Tibial artery (tissue), 4 donors: ENCODE measurements around the gene IPCEF1.

Source experiments
- DNase-seq, 2 donors: peaks; one replicate each; pipeline ENCODE4 v3.0.0-alpha.2; 2019
- H3K27ac ChIP-seq, 2 donors: fragments of 200-600 bp; sonication (generic) in 1 of 2; 1 replicate in 1 of 2; 2 replicates in 1 of 2; pipeline ENCODE4 v1.5.1; 2018 to 2019; ENCODE audit warnings: mild to moderate bottlenecking in 1 of 2
- H3K27me3 ChIP-seq, 2 donors: fragments of 200-600 bp; sonication (generic) in 1 of 2; one replicate each; pipeline versions ENCODE4 v1.5.1 to v1.6.0; 2016 to 2019
- H3K36me3 ChIP-seq, 3 donors: fragments of 200-600 bp; sonication (generic) in 2 of 3; one replicate each; pipeline ENCODE4 v1.5.1; 2016 to 2019; ENCODE audit warnings: mild to moderate bottlenecking in 2 of 3
- H3K4me1 ChIP-seq, 4 donors: fragments of 200-600 bp; sonication (generic) in 2 of 4; 1 replicate in 3 of 4; 2 replicates in 1 of 4; pipeline ENCODE4 v1.5.1; 2016 to 2019
- H3K4me3 ChIP-seq, 2 donors: fragments of 200-600 bp; sonication (generic) in 1 of 2; 1 replicate in 1 of 2; 2 replicates in 1 of 2; pipeline ENCODE4 v1.5.1; 2018 to 2019; ENCODE audit warnings: mild to moderate bottlenecking in 2 of 2
- H3K9me3 ChIP-seq, 3 donors: fragments of 200-600 bp; sonication (generic) in 1 of 3; one replicate each; pipeline ENCODE4 v1.5.1; 2016 to 2019
- CTCF ChIP-seq, 2 experiments: fragments of 200-600 bp in 1 of 2; fragments of 450-650 bp in 1 of 2; IDR thresholded peaks; one replicate each; pipeline ENCODE4 v1.5.1; 2017 to 2019; ENCODE audit warnings: antibody characterized with exemption in 2 of 2, mild to moderate bottlenecking in 1 of 2, moderate library complexity in 1 of 2
- intact Hi-C: fragments of 100-400 bp; cut with DNase I; formaldehyde crosslinking; loops from one replicate; pipeline ENCODE4 v1.15.0; 2023; ENCODE audit warnings: low total_unique reads

The IPCEF1 gene

DNA sequence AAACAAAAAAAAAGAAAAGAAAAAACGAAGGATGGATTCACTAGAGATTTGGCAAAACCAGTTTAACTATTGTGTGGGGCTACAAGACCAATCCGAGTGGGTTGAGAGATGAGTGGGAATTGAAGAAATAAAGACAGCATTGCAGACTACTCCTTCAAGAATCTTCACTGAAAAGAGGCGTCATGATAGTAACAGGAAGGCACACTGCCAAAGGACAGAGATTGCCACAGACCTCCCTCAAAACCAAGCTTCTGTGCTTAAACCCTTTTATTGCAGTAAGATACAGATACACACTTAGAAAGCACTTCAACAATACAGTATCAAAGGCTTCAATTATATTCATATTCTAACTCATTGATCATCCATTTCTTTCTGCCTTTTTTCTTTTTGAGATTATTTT, 103.9 kb downstream of the IPCEF1 start:
- Histone ChIP-seq H3K4me3 (no peak overlapping the region), H3K27ac (no peak overlapping the region), H3K9me3 (no peaks in the 10 kb centered on the region), H3K4me1 (no peaks in the 10 kb centered on the region), H3K27me3 (no peaks in the 10 kb centered on the region), H3K36me3 (no peaks in the 10 kb centered on the region)
- TF ChIP-seq CTCF (IDR thresholded peaks at IDR 0.05), result no peak
- no peak for DNase-seq
- intact Hi-C loops, result no loop called here

- Histone ChIP-seq H3K27me3 (no peaks in the 10 kb centered on the region), H3K36me3 (no peaks in the 10 kb centered on the region), H3K4me3 (no peak overlapping the region), H3K9me3 (no peaks in the 10 kb centered on the region), H3K27ac (no peak overlapping the region), H3K4me1 (no peaks in the 10 kb centered on the region)
- intact Hi-C loops, result no loop called here
- DNase-seq, result no peak
- TF ChIP-seq CTCF (IDR thresholded peaks at IDR 0.05), result no peak
Observed at GRCh38 chr6:154251116-154251515, 105.5 kb downstream of the IPCEF1 start.

GRCh38 chr6:154249499-154250298, 106.9 kb downstream of the IPCEF1 start:
- H3K27ac ChIP-seq, result no peak overlapping the region
- no peak for TF ChIP-seq CTCF (IDR thresholded peaks at IDR 0.05)
- DNase-seq, result no peak
- intact Hi-C loops, result no loop called here
- no peaks in the 10 kb centered on the region for H3K4me1 ChIP-seq
- H3K4me3 ChIP-seq, result no peak overlapping the region
- no peaks in the 10 kb centered on the region for H3K9me3 ChIP-seq
- no peaks in the 10 kb centered on the region for H3K27me3 ChIP-seq
- H3K36me3 ChIP-seq, result no peaks in the 10 kb centered on the region

DNA sequence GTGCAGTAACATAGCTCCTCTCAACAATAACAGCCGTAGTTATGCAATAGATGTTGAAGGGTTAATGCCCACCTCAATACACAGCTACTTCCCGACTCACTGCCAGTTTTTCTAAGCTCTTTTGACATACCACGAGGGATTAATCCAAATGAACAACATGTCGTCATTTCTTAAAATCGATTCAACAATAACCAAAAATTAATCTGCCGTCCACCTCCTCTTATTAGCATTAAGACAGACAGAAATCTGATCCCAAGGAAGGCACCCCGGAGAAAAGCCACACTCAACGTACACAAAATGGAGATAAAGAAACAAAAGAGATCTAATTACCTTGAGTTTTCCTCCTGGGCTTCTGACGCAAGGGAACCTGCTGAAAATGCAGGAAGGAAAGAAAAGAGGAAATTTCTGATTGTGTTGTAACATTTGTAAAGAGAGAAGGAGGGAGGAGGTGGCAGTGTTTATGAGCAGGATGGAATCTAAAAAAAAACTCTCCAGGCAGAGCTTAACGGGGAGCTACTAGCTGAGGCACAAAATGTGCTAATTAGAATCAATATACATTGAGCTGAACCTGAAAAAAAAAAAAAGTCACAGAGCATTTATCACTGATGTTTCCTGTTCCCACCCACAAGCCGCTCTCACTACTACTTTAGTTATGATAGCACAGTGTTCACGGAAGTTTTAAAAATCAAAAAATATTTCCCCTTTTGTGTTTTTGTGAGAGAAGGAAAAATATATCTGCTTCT, 109.3 kb downstream of the IPCEF1 start:
- H3K4me3 ChIP-seq, result no peak overlapping the region
- DNase-seq, result no peak

DNA sequence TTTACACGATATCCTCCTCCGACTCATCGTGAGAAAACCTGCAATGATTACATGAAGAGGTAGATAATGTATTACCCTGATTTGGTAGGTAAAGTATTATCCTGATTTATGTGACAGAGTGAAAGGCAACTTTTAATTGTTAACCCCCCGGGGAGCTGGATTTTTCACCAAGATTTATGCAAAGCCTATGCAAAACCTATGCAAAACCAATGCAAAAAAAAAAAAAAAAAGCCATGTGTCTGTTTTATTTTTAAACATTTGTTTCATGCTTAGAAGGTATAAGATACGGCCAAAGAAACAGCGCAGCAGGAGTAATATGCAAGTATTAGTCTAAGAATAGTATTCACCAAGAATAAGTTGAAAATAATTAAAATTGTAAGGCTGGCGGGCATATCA, 109.9 kb downstream of the IPCEF1 start:
- Histone ChIP-seq H3K9me3 (no peaks in the 10 kb centered on the region), H3K4me3 (no peak overlapping the region), H3K36me3 (no peaks in the 10 kb centered on the region), H3K27me3 (no peaks in the 10 kb centered on the region), H3K4me1 (no peaks in the 10 kb centered on the region), H3K27ac (no peak overlapping the region)
- DNase-seq, result no peak
- intact Hi-C loops, result no loop called here
- no peak for TF ChIP-seq CTCF (IDR thresholded peaks at IDR 0.05)

More for the DNA sequence above, 109.3 kb downstream of the IPCEF1 start:
- intact Hi-C loops, result no loop called here
- H3K9me3 ChIP-seq, result no peaks in the 10 kb centered on the region
- no peaks in the 10 kb centered on the region for H3K27me3 ChIP-seq
- no peaks in the 10 kb centered on the region for H3K36me3 ChIP-seq
- no peaks in the 10 kb centered on the region for H3K4me1 ChIP-seq
- no peak for TF ChIP-seq CTCF (IDR thresholded peaks at IDR 0.05)
- no peak overlapping the region for H3K27ac ChIP-seq
